ENCODE measurements around the gene CD70.
"Not testable (repeated sequence)": the region's sequence is repeated elsewhere in the genome, so short reads cannot be mapped to it uniquely, and the experiment has no call there.

CD70 gene

GRCh38 chr19:6604906-6605305, 14.0 kb upstream of the CD70 start:
- H3K36me3 ChIP-seq (ENCODE audit: insufficient read depth, low read length): no peaks in the 10 kb centered on the region

DNA sequence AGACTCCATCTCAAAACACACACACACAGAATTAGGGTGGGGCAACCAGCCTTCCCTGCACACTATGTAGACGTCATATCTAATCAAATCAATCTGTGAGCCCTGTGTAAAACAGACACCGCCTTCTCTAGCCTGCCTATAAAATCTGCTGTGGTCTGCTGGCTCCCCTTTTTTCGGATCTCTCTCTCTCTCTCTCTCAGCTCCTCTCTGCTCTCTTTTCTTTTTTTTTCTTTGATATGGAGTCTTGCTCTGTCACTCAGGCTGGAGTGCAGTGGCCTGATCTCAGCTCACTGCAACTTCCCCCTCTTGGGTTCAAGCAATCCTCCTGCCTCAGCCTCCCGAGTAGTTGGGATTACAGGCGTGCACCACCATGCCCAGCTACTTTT, 11.8 kb upstream of the CD70 start:
- no peak overlapping the region for H3K9ac ChIP-seq (ENCODE audit: low read depth, low read length, poor library complexity, severe bottlenecking)
- H3K4me1 ChIP-seq (ENCODE audit: insufficient read depth, low read length, poor library complexity, severe bottlenecking): no peaks in the 10 kb centered on the region
- H3K4me2 ChIP-seq (ENCODE audit: low read depth, low read length, poor library complexity, severe bottlenecking): peak overlapping the region; percentile 57

More at GRCh38 chr19:6604906-6605305, 14.0 kb upstream of the CD70 start:
- H3K27me3 ChIP-seq (ENCODE audit: insufficient read depth, low read length, poor library complexity, severe bottlenecking): peaks cover 5% of the 10 kb centered on the region
- TF ChIP-seq CTCF (conservative IDR thresholded peaks at IDR 0.05; ENCODE audit: low read length) (no peak), EZH2phosphoT487 (IDR thresholded peaks at IDR 0.05; ENCODE audit: borderline replicate concordance) (no peak)
- no peaks in the 10 kb centered on the region for H3K79me2 ChIP-seq (ENCODE audit: insufficient read depth, low read length)
- H3K9me2 ChIP-seq (replicated peaks; ENCODE audit: low read depth, low read length): no peaks in the 10 kb centered on the region
- H3K4me1 ChIP-seq (ENCODE audit: insufficient read depth, low read length, poor library complexity, severe bottlenecking): no peaks in the 10 kb centered on the region
- no peaks in the 10 kb centered on the region for H3K9me3 ChIP-seq (ENCODE audit: insufficient read depth, low read depth, low read length)
- no peak overlapping the region for H3K4me3 ChIP-seq (ENCODE audit: low read length, poor library complexity, severe bottlenecking)
- no peak overlapping the region for H3K4me2 ChIP-seq (ENCODE audit: low read depth, low read length, poor library complexity, severe bottlenecking)
- no peak overlapping the region for H3K9ac ChIP-seq (ENCODE audit: low read depth, low read length, poor library complexity, severe bottlenecking)
- H4K20me1 ChIP-seq (ENCODE audit: insufficient read depth, low read length, poor library complexity, severe bottlenecking): no peaks in the 10 kb centered on the region
- no peaks in the 10 kb centered on the region for H3F3A ChIP-seq (ENCODE audit: low read depth)
- no peak overlapping the region; the same call in 1 of the 2 replicates for H2AFZ ChIP-seq (ENCODE audit: low read length)

DNA sequence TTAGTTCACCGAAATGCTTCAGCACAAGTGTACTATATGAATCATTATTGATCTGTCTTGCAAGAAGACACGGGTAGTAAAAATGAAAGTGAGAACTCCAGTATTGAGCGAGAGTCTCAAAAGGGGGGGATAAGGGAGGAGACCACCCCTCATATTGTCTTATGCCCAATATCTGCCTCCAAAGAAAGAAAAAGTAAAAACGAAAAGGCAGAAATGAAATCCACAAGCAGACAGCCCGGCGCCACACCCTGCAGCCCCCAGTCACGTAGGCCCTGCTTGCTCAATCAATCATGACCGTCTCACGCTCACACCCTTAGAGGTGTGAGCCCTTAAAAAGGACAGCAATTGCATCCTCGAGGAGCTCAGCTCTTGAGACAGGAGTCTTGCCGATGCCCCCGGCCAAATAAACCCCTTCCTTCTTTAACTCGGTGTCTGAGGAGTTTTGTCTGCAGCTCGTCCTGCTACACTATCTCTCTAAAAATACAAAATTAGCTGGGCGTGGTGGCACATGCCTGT, 10.6 kb upstream of the CD70 start:
- not testable (repeated sequence) for H3K4me3 ChIP-seq (ENCODE audit: low read length, poor library complexity, severe bottlenecking); H2AFZ ChIP-seq (ENCODE audit: low read length); H3K9ac ChIP-seq (ENCODE audit: low read depth, low read length, poor library complexity, severe bottlenecking)

More for the DNA sequence above, 11.8 kb upstream of the CD70 start:
- Histone ChIP-seq H3F3A (ENCODE audit: low read depth) (no peaks in the 10 kb centered on the region), H4K20me1 (ENCODE audit: insufficient read depth, low read length, poor library complexity, severe bottlenecking) (no peaks in the 10 kb centered on the region), H3K27me3 (ENCODE audit: insufficient read depth, low read length, poor library complexity, severe bottlenecking) (no peaks in the 10 kb centered on the region), H3K79me2 (ENCODE audit: insufficient read depth, low read length) (no peaks in the 10 kb centered on the region), H3K4me3 (ENCODE audit: low read length, poor library complexity, severe bottlenecking) (no peak overlapping the region), H3K36me3 (ENCODE audit: insufficient read depth, low read length) (no peaks in the 10 kb centered on the region), H2AFZ (ENCODE audit: low read length) (no peak overlapping the region), H3K9me3 (ENCODE audit: insufficient read depth, low read depth, low read length) (no peaks in the 10 kb centered on the region), H3K9me2 (replicated peaks; ENCODE audit: low read depth, low read length) (no peaks in the 10 kb centered on the region)
- TF ChIP-seq EZH2phosphoT487 (IDR thresholded peaks at IDR 0.05; ENCODE audit: borderline replicate concordance) (no peak), CTCF (conservative IDR thresholded peaks at IDR 0.05; ENCODE audit: low read length) (no peak)

GRCh38 chr19:6600951-6601536, 10.1 kb upstream of the CD70 start:
- not testable (repeated sequence) for H3K4me2 ChIP-seq (ENCODE audit: low read depth, low read length, poor library complexity, severe bottlenecking); H4K20me1 ChIP-seq (ENCODE audit: insufficient read depth, low read length, poor library complexity, severe bottlenecking); H3K4me1 ChIP-seq (ENCODE audit: insufficient read depth, low read length, poor library complexity, severe bottlenecking); H3K9me3 ChIP-seq (ENCODE audit: insufficient read depth, low read depth, low read length); H3K27me3 ChIP-seq (ENCODE audit: insufficient read depth, low read length, poor library complexity, severe bottlenecking); H3K79me2 ChIP-seq (ENCODE audit: insufficient read depth, low read length); H3K9ac ChIP-seq (ENCODE audit: low read depth, low read length, poor library complexity, severe bottlenecking); H3K9me2 ChIP-seq (replicated peaks; ENCODE audit: low read depth, low read length); H3K4me3 ChIP-seq (ENCODE audit: low read length, poor library complexity, severe bottlenecking); H2AFZ ChIP-seq (ENCODE audit: low read length); H3K36me3 ChIP-seq (ENCODE audit: insufficient read depth, low read length); H3F3A ChIP-seq (ENCODE audit: low read depth)

More for the DNA sequence above, 10.6 kb upstream of the CD70 start:
- H3K4me2 ChIP-seq (ENCODE audit: low read depth, low read length, poor library complexity, severe bottlenecking); H3K36me3 ChIP-seq (ENCODE audit: insufficient read depth, low read length); H3K27me3 ChIP-seq (ENCODE audit: insufficient read depth, low read length, poor library complexity, severe bottlenecking); H3K9me3 ChIP-seq (ENCODE audit: insufficient read depth, low read depth, low read length); H3K9me2 ChIP-seq (replicated peaks; ENCODE audit: low read depth, low read length); H3K79me2 ChIP-seq (ENCODE audit: insufficient read depth, low read length); H3K4me1 ChIP-seq (ENCODE audit: insufficient read depth, low read length, poor library complexity, severe bottlenecking); H3F3A ChIP-seq (ENCODE audit: low read depth); H4K20me1 ChIP-seq (ENCODE audit: insufficient read depth, low read length, poor library complexity, severe bottlenecking): not testable (repeated sequence)
